SK-N-SH treated with all-trans-retinoic acid at 6 μM for 48 hours (cell line): Measurements from ENCODE around the gene LRFN2.

Experiments
- ATAC-seq: fragments of 200-7000 bp; cut with Tn5 transposase; 3 replicates; pipeline ENCODE4 v1.9.1; 2020; ENCODE audit warnings: mild to moderate bottlenecking, moderate library complexity
- ARNTL ChIP-seq: fragments of 450-650 bp; formaldehyde crosslinking; IDR thresholded peaks from 2 replicates; pipeline ENCODE4 v1.5.0; 2020; ENCODE audit warnings: low read depth, mild to moderate bottlenecking, moderate library complexity, borderline replicate concordance
- BACH2 ChIP-seq: fragments of 250-450 bp; sonication (Bioruptor Pico); IDR thresholded peaks from 2 replicates; pipeline ENCODE4 v1.9.0; 2021; ENCODE audit warnings: mild to moderate bottlenecking, borderline replicate concordance
- CSDC2 ChIP-seq: fragments of 250-450 bp; sonication (Bioruptor Pico); IDR thresholded peaks from 2 replicates; pipeline ENCODE4 v1.5.0; 2020; ENCODE audit warnings: mild to moderate bottlenecking, moderate library complexity
- ESRRG ChIP-seq: fragments of 250-450 bp; sonication (Bioruptor Pico); IDR thresholded peaks from 2 replicates; pipeline ENCODE4 v1.6.1; 2021; ENCODE audit warnings: mild to moderate bottlenecking
- GLIS3 ChIP-seq: fragments of 250-450 bp; sonication (Bioruptor Pico); IDR thresholded peaks from 2 replicates; pipeline ENCODE4 v1.5.0; 2020; ENCODE audit warnings: mild to moderate bottlenecking, moderate library complexity
- ISL1 ChIP-seq: fragments of 250-450 bp; sonication (Bioruptor Pico); IDR thresholded peaks from 2 replicates; pipeline ENCODE4 v2.1.2; 2022; ENCODE audit warnings: mild to moderate bottlenecking, moderate library complexity
- OSR1 ChIP-seq: fragments of 250-450 bp; sonication (Bioruptor Pico); IDR thresholded peaks from 2 replicates; pipeline ENCODE4 v1.8.0; 2022; ENCODE audit warnings: moderate library complexity, mild to moderate bottlenecking, inconsistent platforms
- PPARA ChIP-seq: fragments of 250-450 bp; sonication (Bioruptor Pico); IDR thresholded peaks from 2 replicates; pipeline ENCODE4 v1.5.0; 2020; ENCODE audit warnings: mild to moderate bottlenecking, borderline replicate concordance
- RARB ChIP-seq: fragments of 250-450 bp; sonication (Bioruptor Pico); IDR thresholded peaks from 2 replicates; pipeline ENCODE4 v1.8.0; 2021; ENCODE audit warnings: mild to moderate bottlenecking, moderate library complexity
- SNAI2 ChIP-seq: fragments of 250-450 bp; sonication (Bioruptor Pico); IDR thresholded peaks from 2 replicates; pipeline ENCODE4 v1.5.0; 2020; ENCODE audit warnings: mild to moderate bottlenecking, moderate library complexity
- TOX ChIP-seq: fragments of 250-450 bp; sonication (Bioruptor Pico); IDR thresholded peaks from 2 replicates; pipeline ENCODE4 v1.8.0; 2021; ENCODE audit warnings: mild to moderate bottlenecking, moderate library complexity, borderline replicate concordance
- ZC3H10 ChIP-seq: fragments of 250-450 bp; sonication (Bioruptor Pico); IDR thresholded peaks from 2 replicates; pipeline ENCODE4 v1.5.1; 2021; ENCODE audit warnings: mild to moderate bottlenecking, moderate library complexity
- ZFP3 ChIP-seq: fragments of 250-450 bp; sonication (Bioruptor Pico); IDR thresholded peaks from 2 replicates; pipeline ENCODE4 v1.5.0; 2020; ENCODE audit warnings: mild to moderate bottlenecking, moderate library complexity
- ZFP30 ChIP-seq: fragments of 450-650 bp; formaldehyde crosslinking; IDR thresholded peaks from 2 replicates; pipeline ENCODE4 v1.5.0; 2022; ENCODE audit warnings: mild to moderate bottlenecking, moderate library complexity
- ZNF565 ChIP-seq: fragments of 450-650 bp; formaldehyde crosslinking; conservative IDR thresholded peaks from 2 replicates; pipeline ENCODE4 v1.5.0; 2020; ENCODE audit warnings: low read depth, mild to moderate bottlenecking, moderate library complexity
- ZNF70 ChIP-seq: fragments of 450-650 bp; formaldehyde crosslinking; IDR thresholded peaks from 2 replicates; pipeline ENCODE4 v1.5.0; 2020; ENCODE audit warnings: mild to moderate bottlenecking, moderate library complexity
- ZNF8 ChIP-seq: fragments of 450-650 bp; formaldehyde crosslinking; IDR thresholded peaks from 2 replicates; pipeline ENCODE4 v1.5.0; 2020; ENCODE audit warnings: mild to moderate bottlenecking, moderate library complexity
- TF ChIP-seq, protein P1 (sequence below): fragments of 250-450 bp; sonication (Bioruptor Pico); IDR thresholded peaks from 2 replicates; pipeline ENCODE4 v1.8.0; 2021; ENCODE audit warnings: low read depth, mild to moderate bottlenecking, moderate library complexity, borderline replicate concordance
- TF ChIP-seq, protein P2 (sequence below): fragments of 250-450 bp; sonication (Bioruptor Pico); IDR thresholded peaks from 2 replicates; pipeline ENCODE4 v1.8.0; 2020; ENCODE audit warnings: mild to moderate bottlenecking, moderate library complexity, borderline replicate concordance
- TF ChIP-seq, protein P3 (sequence below): fragments of 250-450 bp; sonication (Bioruptor Pico); IDR thresholded peaks from 2 replicates; pipeline ENCODE4 v1.5.1; 2020; ENCODE audit warnings: low read depth, mild to moderate bottlenecking, moderate library complexity
- TF ChIP-seq, protein P4 (sequence below): fragments of 250-450 bp; sonication (Bioruptor Pico); IDR thresholded peaks from 2 replicates; pipeline ENCODE4 v1.5.1; 2021; ENCODE audit warnings: mild to moderate bottlenecking, moderate library complexity

LRFN2 gene

DNA sequence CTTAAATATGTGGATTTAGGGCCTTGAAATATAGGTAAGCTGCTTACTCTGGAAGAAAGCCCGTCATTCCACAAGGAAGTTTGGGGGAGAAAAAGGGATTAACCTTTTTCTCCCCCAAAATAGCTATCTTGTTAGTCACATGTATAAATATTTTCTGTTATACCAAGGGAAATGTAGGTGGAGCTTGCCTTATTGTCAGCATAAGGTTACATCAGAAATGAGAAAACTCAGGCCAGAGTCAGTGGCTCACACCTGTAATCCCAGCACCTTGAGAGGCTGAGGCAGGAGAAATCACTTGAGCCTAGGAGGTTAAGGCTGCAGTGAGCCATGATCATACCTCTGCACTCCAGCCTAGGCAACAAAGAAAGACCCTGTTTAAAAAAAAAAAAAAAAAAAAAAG lies 129.9 kb downstream of the LRFN2 start:
- no peak for TF ChIP-seq CSDC2 (CRISPR knock-in tag)
- TF ChIP-seq OSR1 (CRISPR knock-in tag), result no peak
- ATAC-seq, result no peak

DNA sequence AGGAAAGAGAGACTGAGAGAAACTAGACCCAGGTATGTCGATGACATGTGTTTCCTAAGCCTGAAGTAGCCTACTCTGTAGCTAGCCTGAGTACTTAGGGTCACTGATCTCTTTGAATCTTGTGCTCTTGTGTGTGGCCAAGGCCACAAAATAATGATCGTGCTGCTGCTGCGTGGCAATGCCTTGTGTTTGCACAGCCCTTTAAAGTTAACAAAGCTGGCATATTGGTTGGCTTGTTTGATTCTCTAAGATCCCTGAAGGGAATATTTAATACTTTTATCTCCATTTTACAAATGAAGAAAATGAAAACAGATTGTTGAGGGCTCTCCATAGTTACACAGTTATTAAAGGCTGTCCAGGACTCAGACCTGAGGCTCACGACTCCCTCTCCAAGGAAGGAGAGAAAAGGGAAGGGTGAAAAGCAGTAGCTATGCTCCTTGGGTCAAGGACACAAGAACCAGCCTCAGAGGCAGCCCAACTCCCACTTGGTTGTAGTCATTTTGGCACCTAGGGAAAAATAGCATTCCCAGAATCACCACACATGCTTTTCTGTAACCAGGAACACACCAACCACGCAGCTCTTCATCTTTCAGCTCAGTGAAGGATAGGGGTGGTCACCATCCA lies 130.7 kb downstream of the LRFN2 start:
- no peak for ATAC-seq
- no peak for TF ChIP-seq ARNTL (CRISPR knock-in tag)
- TF ChIP-seq ZFP30, result no peak
- TF ChIP-seq TOX (CRISPR knock-in tag), result no peak
- TF ChIP-seq, protein P1, sequence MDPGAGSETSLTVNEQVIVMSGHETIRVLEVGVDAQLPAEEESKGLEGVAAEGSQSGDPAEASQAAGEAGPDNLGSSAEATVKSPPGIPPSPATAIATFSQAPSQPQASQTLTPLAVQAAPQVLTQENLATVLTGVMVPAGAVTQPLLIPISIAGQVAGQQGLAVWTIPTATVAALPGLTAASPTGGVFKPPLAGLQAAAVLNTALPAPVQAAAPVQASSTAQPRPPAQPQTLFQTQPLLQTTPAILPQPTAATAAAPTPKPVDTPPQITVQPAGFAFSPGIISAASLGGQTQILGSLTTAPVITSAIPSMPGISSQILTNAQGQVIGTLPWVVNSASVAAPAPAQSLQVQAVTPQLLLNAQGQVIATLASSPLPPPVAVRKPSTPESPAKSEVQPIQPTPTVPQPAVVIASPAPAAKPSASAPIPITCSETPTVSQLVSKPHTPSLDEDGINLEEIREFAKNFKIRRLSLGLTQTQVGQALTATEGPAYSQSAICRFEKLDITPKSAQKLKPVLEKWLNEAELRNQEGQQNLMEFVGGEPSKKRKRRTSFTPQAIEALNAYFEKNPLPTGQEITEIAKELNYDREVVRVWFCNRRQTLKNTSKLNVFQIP (CRISPR knock-in tag), result no peak

DNA sequence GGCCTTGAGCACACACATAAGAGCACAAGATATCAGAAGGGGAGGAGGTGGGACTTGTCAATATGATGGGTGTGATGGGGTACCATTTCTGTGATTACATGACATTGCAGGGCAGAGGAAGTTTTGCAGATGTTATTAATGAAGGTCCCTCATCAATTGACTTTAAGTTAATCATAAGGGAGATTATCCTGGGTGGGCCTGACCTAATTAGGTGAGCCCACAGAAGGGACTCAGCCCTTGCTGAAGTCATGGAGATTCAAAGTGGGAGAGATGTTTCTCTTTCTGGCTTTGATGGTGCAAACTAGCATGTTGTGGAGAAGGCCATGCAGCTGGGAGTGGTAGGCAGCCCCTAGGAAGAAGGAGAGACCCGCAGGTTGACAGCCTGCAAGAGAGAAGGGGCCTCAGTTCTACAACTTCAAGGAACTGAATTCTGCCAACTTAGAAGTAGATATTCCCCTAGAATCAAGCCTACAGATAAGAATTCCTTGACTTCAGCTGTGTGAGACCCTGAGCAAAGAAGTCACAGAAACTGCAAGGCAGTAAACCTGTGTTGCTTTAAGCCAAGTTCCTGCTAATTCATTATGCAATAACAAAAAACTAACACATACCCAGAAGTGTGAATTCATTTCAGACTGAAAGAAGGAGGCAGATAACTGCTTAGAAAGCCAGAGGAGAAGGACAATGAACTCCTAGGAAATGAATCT lies 131.3 kb downstream of the LRFN2 start:
- no peak for ATAC-seq
- no peak for TF ChIP-seq ZNF70
- no peak for TF ChIP-seq ESRRG (CRISPR knock-in tag)
- TF ChIP-seq TOX (CRISPR knock-in tag), result no peak
- TF ChIP-seq ZFP30, result no peak
- no peak for TF ChIP-seq CSDC2 (CRISPR knock-in tag)
- TF ChIP-seq ZNF565, result no peak
- no peak for TF ChIP-seq ZNF8 (CRISPR knock-in tag)
- TF ChIP-seq BACH2 (CRISPR knock-in tag), result no peak
- TF ChIP-seq ARNTL (CRISPR knock-in tag), result no peak
- no peak for TF ChIP-seq PPARA (CRISPR knock-in tag)
- TF ChIP-seq RARB (CRISPR knock-in tag), result no peak
- no peak for TF ChIP-seq GLIS3 (CRISPR knock-in tag)
- no peak for TF ChIP-seq ZC3H10 (CRISPR knock-in tag)
- no peak for TF ChIP-seq OSR1 (CRISPR knock-in tag)

DNA sequence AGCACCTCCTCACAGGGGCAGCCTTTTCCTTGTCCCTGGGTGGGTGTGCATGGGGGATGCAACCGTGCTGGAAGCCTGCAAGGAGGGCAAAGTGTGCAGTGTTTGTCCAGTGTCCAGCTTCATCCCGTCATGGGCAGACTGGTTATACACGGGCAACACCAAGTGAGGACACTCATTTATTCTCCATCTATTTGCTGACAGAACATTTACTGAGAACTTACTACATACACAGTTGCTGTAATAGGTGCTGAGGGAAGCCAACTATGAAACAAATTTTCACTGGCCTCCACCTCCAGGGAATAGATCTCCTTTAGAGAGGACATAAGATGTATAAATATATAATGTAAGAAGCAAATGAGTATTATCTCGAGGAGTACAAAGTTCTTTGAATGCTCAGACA lies 136.7 kb downstream of the LRFN2 start:
- TF ChIP-seq ISL1, result no peak
- TF ChIP-seq, protein P2, sequence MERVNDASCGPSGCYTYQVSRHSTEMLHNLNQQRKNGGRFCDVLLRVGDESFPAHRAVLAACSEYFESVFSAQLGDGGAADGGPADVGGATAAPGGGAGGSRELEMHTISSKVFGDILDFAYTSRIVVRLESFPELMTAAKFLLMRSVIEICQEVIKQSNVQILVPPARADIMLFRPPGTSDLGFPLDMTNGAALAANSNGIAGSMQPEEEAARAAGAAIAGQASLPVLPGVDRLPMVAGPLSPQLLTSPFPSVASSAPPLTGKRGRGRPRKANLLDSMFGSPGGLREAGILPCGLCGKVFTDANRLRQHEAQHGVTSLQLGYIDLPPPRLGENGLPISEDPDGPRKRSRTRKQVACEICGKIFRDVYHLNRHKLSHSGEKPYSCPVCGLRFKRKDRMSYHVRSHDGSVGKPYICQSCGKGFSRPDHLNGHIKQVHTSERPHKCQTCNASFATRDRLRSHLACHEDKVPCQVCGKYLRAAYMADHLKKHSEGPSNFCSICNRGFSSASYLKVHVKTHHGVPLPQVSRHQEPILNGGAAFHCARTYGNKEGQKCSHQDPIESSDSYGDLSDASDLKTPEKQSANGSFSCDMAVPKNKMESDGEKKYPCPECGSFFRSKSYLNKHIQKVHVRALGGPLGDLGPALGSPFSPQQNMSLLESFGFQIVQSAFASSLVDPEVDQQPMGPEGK (CRISPR knock-in tag), result no peak
- TF ChIP-seq ESRRG (CRISPR knock-in tag), result no peak
- no peak for TF ChIP-seq BACH2 (CRISPR knock-in tag)
- TF ChIP-seq ZNF8 (CRISPR knock-in tag), result no peak
- TF ChIP-seq ZNF70, result no peak
- no peak for TF ChIP-seq SNAI2 (CRISPR knock-in tag)
- TF ChIP-seq, protein P3, sequence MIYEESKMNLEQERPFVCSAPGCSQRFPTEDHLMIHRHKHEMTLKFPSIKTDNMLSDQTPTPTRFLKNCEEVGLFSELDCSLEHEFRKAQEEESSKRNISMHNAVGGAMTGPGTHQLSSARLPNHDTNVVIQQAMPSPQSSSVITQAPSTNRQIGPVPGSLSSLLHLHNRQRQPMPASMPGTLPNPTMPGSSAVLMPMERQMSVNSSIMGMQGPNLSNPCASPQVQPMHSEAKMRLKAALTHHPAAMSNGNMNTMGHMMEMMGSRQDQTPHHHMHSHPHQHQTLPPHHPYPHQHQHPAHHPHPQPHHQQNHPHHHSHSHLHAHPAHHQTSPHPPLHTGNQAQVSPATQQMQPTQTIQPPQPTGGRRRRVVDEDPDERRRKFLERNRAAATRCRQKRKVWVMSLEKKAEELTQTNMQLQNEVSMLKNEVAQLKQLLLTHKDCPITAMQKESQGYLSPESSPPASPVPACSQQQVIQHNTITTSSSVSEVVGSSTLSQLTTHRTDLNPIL (CRISPR knock-in tag), result no peak
- TF ChIP-seq ZFP30, result no peak
- no peak for TF ChIP-seq ZC3H10 (CRISPR knock-in tag)
- TF ChIP-seq ZFP3 (CRISPR knock-in tag), result no peak
- TF ChIP-seq GLIS3 (CRISPR knock-in tag), result no peak
- no peak for TF ChIP-seq OSR1 (CRISPR knock-in tag)
- TF ChIP-seq ZNF565, result no peak
- no peak for TF ChIP-seq PPARA (CRISPR knock-in tag)
- ATAC-seq, result no peak

DNA sequence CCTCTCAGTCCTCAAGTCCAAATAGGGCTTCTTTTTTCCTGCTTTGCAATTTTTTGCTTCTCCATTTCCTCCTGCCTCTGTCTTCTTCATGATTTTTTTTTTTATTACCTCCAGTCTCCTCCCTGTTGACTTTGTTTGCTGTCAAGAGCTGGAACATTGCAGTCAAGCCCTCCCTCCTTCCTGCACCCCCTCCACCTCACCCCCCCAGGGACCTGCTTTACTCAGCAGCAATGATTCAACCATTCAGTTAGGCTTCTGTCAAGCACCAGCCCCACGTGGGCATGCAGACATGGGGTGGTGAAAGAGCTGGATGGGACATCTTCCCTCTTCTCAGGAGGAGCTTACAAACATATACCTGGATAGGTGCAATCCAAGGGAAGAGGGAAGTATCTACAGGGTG lies 142.4 kb downstream of the LRFN2 start:
- ATAC-seq, result no peak

More for the DNA sequence above, 142.4 kb downstream of the LRFN2 start:
- TF ChIP-seq, protein P4, sequence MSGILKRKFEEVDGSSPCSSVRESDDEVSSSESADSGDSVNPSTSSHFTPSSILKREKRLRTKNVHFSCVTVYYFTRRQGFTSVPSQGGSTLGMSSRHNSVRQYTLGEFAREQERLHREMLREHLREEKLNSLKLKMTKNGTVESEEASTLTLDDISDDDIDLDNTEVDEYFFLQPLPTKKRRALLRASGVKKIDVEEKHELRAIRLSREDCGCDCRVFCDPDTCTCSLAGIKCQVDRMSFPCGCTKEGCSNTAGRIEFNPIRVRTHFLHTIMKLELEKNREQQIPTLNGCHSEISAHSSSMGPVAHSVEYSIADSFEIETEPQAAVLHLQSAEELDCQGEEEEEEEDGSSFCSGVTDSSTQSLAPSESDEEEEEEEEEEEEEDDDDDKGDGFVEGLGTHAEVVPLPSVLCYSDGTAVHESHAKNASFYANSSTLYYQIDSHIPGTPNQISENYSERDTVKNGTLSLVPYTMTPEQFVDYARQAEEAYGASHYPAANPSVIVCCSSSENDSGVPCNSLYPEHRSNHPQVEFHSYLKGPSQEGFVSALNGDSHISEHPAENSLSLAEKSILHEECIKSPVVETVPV (CRISPR knock-in tag), result no peak
- no peak for TF ChIP-seq GLIS3 (CRISPR knock-in tag)
- TF ChIP-seq SNAI2 (CRISPR knock-in tag), result no peak
- TF ChIP-seq OSR1 (CRISPR knock-in tag), result no peak
